Calu3 (cell line): Measurements from ENCODE around the gene KCNH5. TPM values are rescaled to one million over a fixed set of nuclear protein-coding genes. Genes with fewer than 3 reads are reported as not detected.

Experiments
- BruUV-seq: library from RNA; stranded (reverse); fragments of 400-500 nt; replicated peaks from 2 replicates; lab custom pipeline; 2021; lab: Mats Ljungman, UMichigan
- CTCF ChIA-PET: fragments of 300-600 bp; sonication (Branson Sonifier 250); formaldehyde crosslinking; loops from one replicate; lab custom pipeline; 2022; ENCODE audit warnings: antibody characterized with exemption; lab: Charles Lee
- DNase-seq: peaks from one replicate; pipeline ENCODE4 v3.0.0; 2022
- H3K27ac Mint-ChIP-seq: one replicate; pipeline ENCODE4 v1.8.0; 2022; ENCODE audit warnings: mixed read lengths; ENCODE audit not compliant: unreplicated experiment
- H3K27me3 Mint-ChIP-seq: one replicate; pipeline ENCODE4 v1.8.0; 2022; ENCODE audit warnings: mixed read lengths; ENCODE audit not compliant: unreplicated experiment
- H3K36me3 Mint-ChIP-seq: one replicate; pipeline ENCODE4 v1.8.0; 2022; ENCODE audit warnings: mild to moderate bottlenecking, moderate library complexity, mixed read lengths; ENCODE audit not compliant: insufficient read depth, unreplicated experiment
- H3K4me1 Mint-ChIP-seq: one replicate; pipeline ENCODE4 v1.8.0; 2022; ENCODE audit warnings: mild to moderate bottlenecking, low read depth, mixed read lengths; ENCODE audit not compliant: unreplicated experiment
- H3K4me3 Mint-ChIP-seq: one replicate; pipeline ENCODE4 v1.8.0; 2022; ENCODE audit warnings: mild to moderate bottlenecking, low read depth, moderate library complexity, mixed read lengths; ENCODE audit not compliant: unreplicated experiment
- H3K9me3 Mint-ChIP-seq: one replicate; pipeline ENCODE4 v1.8.0; 2022; ENCODE audit warnings: low read depth, mixed read lengths; ENCODE audit not compliant: unreplicated experiment
- CTCF ChIP-seq: fragments of 200-600 bp; IDR thresholded peaks from one replicate; pipeline ENCODE4 v1.8.0; 2022; ENCODE audit warnings: antibody characterized with exemption; ENCODE audit not compliant: unreplicated experiment
- intact Hi-C: fragments of 100-400 bp; cut with micrococcal nuclease; formaldehyde crosslinking; loops from one replicate; pipeline ENCODE4 v1.10.0; 2022; ENCODE audit not compliant: unreplicated experiment
- total RNA-seq: library from RNA; stranded (reverse); gene quantifications from 2 replicates; pipeline ENCODE4 v1.2.3, GENCODE V29; 2022

The KCNH5 gene
- total RNA-seq, 1 experiment from 2014 or later, result not detected

- H3K4me1 Mint-ChIP-seq, result no peaks in the 10 kb centered on the region
- no peak overlapping the region for H3K27ac Mint-ChIP-seq
- CTCF ChIA-PET, result no interaction called here
- TF ChIP-seq CTCF, result no peak
- peaks cover 11% of the 10 kb centered on the region for H3K9me3 Mint-ChIP-seq
- H3K27me3 Mint-ChIP-seq, result no peaks in the 10 kb centered on the region
- BruUV-seq, result no TSS peak
- no peak overlapping the region for H3K4me3 Mint-ChIP-seq
- DNase-seq, result no peak
- H3K36me3 Mint-ChIP-seq, result no peaks in the 10 kb centered on the region
- intact Hi-C loops, result no loop called here
Observed at GRCh38 chr14:62778852-62779251, 266.4 kb downstream of the KCNH5 start.

GRCh38 chr14:62778310-62778709 lies 266.9 kb downstream of the KCNH5 start:
- no peaks in the 10 kb centered on the region for H3K4me1 Mint-ChIP-seq
- intact Hi-C loops, result no loop called here
- H3K4me3 Mint-ChIP-seq, result no peak overlapping the region
- no TSS peak for BruUV-seq
- no peak overlapping the region for H3K27ac Mint-ChIP-seq
- no peak for DNase-seq
- TF ChIP-seq CTCF, result no peak
- peaks cover 11% of the 10 kb centered on the region for H3K9me3 Mint-ChIP-seq
- no peaks in the 10 kb centered on the region for H3K27me3 Mint-ChIP-seq
- CTCF ChIA-PET, result no interaction called here
- no peaks in the 10 kb centered on the region for H3K36me3 Mint-ChIP-seq

GRCh38 chr14:62777510-62777909 lies 267.7 kb downstream of the KCNH5 start:
- Mint-ChIP-seq H3K4me1 (no peaks in the 10 kb centered on the region), H3K27ac (no peak overlapping the region), H3K27me3 (no peaks in the 10 kb centered on the region), H3K4me3 (no peak overlapping the region), H3K36me3 (no peaks in the 10 kb centered on the region), H3K9me3 (peaks cover 11% of the 10 kb centered on the region)
- TF ChIP-seq CTCF, result no peak
- no peak for DNase-seq
- BruUV-seq, result no TSS peak
- CTCF ChIA-PET, result no interaction called here
- intact Hi-C loops, result no loop called here

GRCh38 chr14:62776300-62776699 lies 269.0 kb downstream of the KCNH5 start:
- intact Hi-C loops, result no loop called here
- TF ChIP-seq CTCF, result no peak
- no TSS peak for BruUV-seq
- Mint-ChIP-seq H3K4me1 (no peaks in the 10 kb centered on the region), H3K27me3 (no peaks in the 10 kb centered on the region), H3K27ac (no peak overlapping the region), H3K9me3 (peaks cover 9% of the 10 kb centered on the region), H3K36me3 (no peaks in the 10 kb centered on the region), H3K4me3 (no peak overlapping the region)
- no peak for DNase-seq
- CTCF ChIA-PET, result interaction anchor here (0.7 kb wide), 1 partner anchor 58 kb away, joined by 3 read pairs; no protein-coding TSS in a partner anchor
